ENCODE results near the gene ARFIP2. TPM values are rescaled to one million over a fixed set of nuclear protein-coding genes. Genes with fewer than 3 reads are reported as not detected.

ARFIP2 gene
- polyA plus RNA-seq (2013, experiment 1 of 2), result 47.6 TPM
- polyA plus RNA-seq (2013, experiment 2 of 2), result 46.2 TPM

- Histone ChIP-seq H3K23ac (ENCODE audit: low read length in 2 of 2) (peak within 1 kb of the TSS in 1 of 2 experiments; percentile 61), H3K4me3 (ENCODE audit: insufficient read depth in 1 of 2, low read depth in 1 of 2, low read length in 2 of 2) (peak within 1 kb of the TSS; percentile 84 to 96), H2BK5ac (ENCODE audit: low read depth, low read length, poor library complexity, severe bottlenecking) (no peak within 1 kb of the TSS), H2AK5ac (ENCODE audit: low read length, severe bottlenecking) (peak within 1 kb of the TSS; percentile 89), H4K91ac (ENCODE audit: low read length) (peak within 1 kb of the TSS; percentile 95), H2AFZ (ENCODE audit: low read depth, low read length) (peak within 1 kb of the TSS; percentile 36), H3K9me3 (ENCODE audit: control insufficient read depth, low read length) (no peaks in the 10 kb centered on the region), H2BK15ac (ENCODE audit: low read depth, poor library complexity, severe bottlenecking) (peak within 1 kb of the TSS; percentile 65), H4K8ac (ENCODE audit: low read length) (peak within 1 kb of the TSS; percentile 76), H3K79me1 (replicated peaks; ENCODE audit: low read length, poor library complexity, severe bottlenecking) (peaks cover 40% of the 10 kb centered on the region), H2BK12ac (ENCODE audit: low read length in 2 of 2) (peak within 1 kb of the TSS; percentile 14 to 34), H3K27ac (ENCODE audit: low read length, poor library complexity, severe bottlenecking) (peak within 1 kb of the TSS; percentile 79), H3K27me3 (ENCODE audit: control insufficient read depth in 1 of 2, insufficient read depth in 1 of 2, low read length in 2 of 2) (no peaks in the 10 kb centered on the region), H3K9ac (ENCODE audit: low read length) (peak within 1 kb of the TSS; percentile 96), H3K14ac (ENCODE audit: low read length in 2 of 2) (peak within 1 kb of the TSS in 1 of 2 experiments; percentile 98), H2BK120ac (ENCODE audit: low read depth, low read length) (peak within 1 kb of the TSS; percentile 35), H3K4me1 (ENCODE audit: control insufficient read depth, insufficient read depth, low read depth, low read length) (peaks cover 13% of the 10 kb centered on the region), H3K18ac (ENCODE audit: low read depth in 1 of 2, low read length in 2 of 2) (peak within 1 kb of the TSS; percentile 88 to 92), H3K4me2 (ENCODE audit: low read length, poor library complexity, severe bottlenecking) (peak within 1 kb of the TSS; percentile 92), H3K4ac (ENCODE audit: low read depth in 1 of 2, low read length in 2 of 2) (peak within 1 kb of the TSS; percentile 55 to 94), H3K36me3 (ENCODE audit: control insufficient read depth in 1 of 2, insufficient read depth in 2 of 2, low read depth in 1 of 2, low read length in 2 of 2) (peaks cover 40 to 79% of the 10 kb centered on the region in 2 experiments)
- DNase-seq, result peak; percentile 99
- under 1% methylated on average over 59 of the region's 66 CpGs for WGBS
These were observed at the start of gene ARFIP2, which contains the start of gene TIMM10B for GRCh38 chr11:6481012-6481923. TSS of gene ARFIP2 (minus strand) at chr11:6481331. CDS start at chr11:6480421, 910 bp downstream. TSS of gene TIMM10B (plus strand) at chr11:6481501. CDS start at chr11:6481517, 16 bp downstream.

- Histone ChIP-seq H3K4me3 (ENCODE audit: insufficient read depth in 1 of 2, low read depth in 1 of 2, low read length in 2 of 2) (no peak overlapping the region), H3K27ac (ENCODE audit: low read length, poor library complexity, severe bottlenecking) (no peak overlapping the region), H3K9ac (ENCODE audit: low read length) (peak overlapping the region; percentile 32), H3K4me1 (ENCODE audit: control insufficient read depth, insufficient read depth, low read depth, low read length) (no peaks in the 10 kb centered on the region), H2BK5ac (ENCODE audit: low read depth, low read length, poor library complexity, severe bottlenecking) (no peak overlapping the region), H3K14ac (ENCODE audit: low read length in 2 of 2) (no peak overlapping the region), H2BK15ac (ENCODE audit: low read depth, poor library complexity, severe bottlenecking) (no peak overlapping the region), H3K4ac (ENCODE audit: low read depth in 1 of 2, low read length in 2 of 2) (no peak overlapping the region), H2BK120ac (ENCODE audit: low read depth, low read length) (no peak overlapping the region), H2AFZ (ENCODE audit: low read depth, low read length) (no peak overlapping the region), H4K8ac (ENCODE audit: low read length) (no peak overlapping the region), H3K4me2 (ENCODE audit: low read length, poor library complexity, severe bottlenecking) (no peak overlapping the region), H3K36me3 (ENCODE audit: control insufficient read depth in 1 of 2, insufficient read depth in 2 of 2, low read depth in 1 of 2, low read length in 2 of 2) (peaks cover 24 to 52% of the 10 kb centered on the region in 2 experiments), H3K79me1 (replicated peaks; ENCODE audit: low read length, poor library complexity, severe bottlenecking) (no peaks in the 10 kb centered on the region), H3K18ac (ENCODE audit: low read depth in 1 of 2, low read length in 2 of 2) (no peak overlapping the region), H2AK5ac (ENCODE audit: low read length, severe bottlenecking) (no peak overlapping the region), H3K23ac (ENCODE audit: low read length in 2 of 2) (no peak overlapping the region), H4K91ac (ENCODE audit: low read length) (no peak overlapping the region), H3K9me3 (ENCODE audit: control insufficient read depth, low read length) (no peaks in the 10 kb centered on the region), H3K27me3 (ENCODE audit: control insufficient read depth in 1 of 2, insufficient read depth in 1 of 2, low read length in 2 of 2) (no peaks in the 10 kb centered on the region), H2BK12ac (ENCODE audit: low read length in 2 of 2) (no peak overlapping the region)
- 97% methylated on average over 2 of the region's 2 CpGs for WGBS
- no peak for DNase-seq
These were observed 49.7 kb upstream of the ARFIP2 start for GRCh38 chr11:6530848-6531247.

- Histone ChIP-seq H3K27ac (ENCODE audit: low read length, poor library complexity, severe bottlenecking) (no peak overlapping the region), H3K23ac (ENCODE audit: low read length in 2 of 2) (no peak overlapping the region), H3K4me1 (ENCODE audit: control insufficient read depth, insufficient read depth, low read depth, low read length) (no peaks in the 10 kb centered on the region), H2BK12ac (ENCODE audit: low read length in 2 of 2) (no peak overlapping the region), H2AK5ac (ENCODE audit: low read length, severe bottlenecking) (no peak overlapping the region), H2AFZ (ENCODE audit: low read depth, low read length) (no peak overlapping the region), H3K27me3 (ENCODE audit: control insufficient read depth in 1 of 2, insufficient read depth in 1 of 2, low read length in 2 of 2) (no peaks in the 10 kb centered on the region), H3K4ac (ENCODE audit: low read depth in 1 of 2, low read length in 2 of 2) (no peak overlapping the region), H4K91ac (ENCODE audit: low read length) (no peak overlapping the region), H3K4me3 (ENCODE audit: insufficient read depth in 1 of 2, low read depth in 1 of 2, low read length in 2 of 2) (no peak overlapping the region), H2BK5ac (ENCODE audit: low read depth, low read length, poor library complexity, severe bottlenecking) (no peak overlapping the region), H3K79me1 (replicated peaks; ENCODE audit: low read length, poor library complexity, severe bottlenecking) (no peaks in the 10 kb centered on the region), H3K9ac (ENCODE audit: low read length) (no peak overlapping the region), H4K8ac (ENCODE audit: low read length) (no peak overlapping the region), H3K36me3 (ENCODE audit: control insufficient read depth in 1 of 2, insufficient read depth in 2 of 2, low read depth in 1 of 2, low read length in 2 of 2) (peaks cover 21 to 54% of the 10 kb centered on the region in 2 experiments), H3K4me2 (ENCODE audit: low read length, poor library complexity, severe bottlenecking) (no peak overlapping the region), H3K14ac (ENCODE audit: low read length in 2 of 2) (no peak overlapping the region), H2BK120ac (ENCODE audit: low read depth, low read length) (no peak overlapping the region), H3K9me3 (ENCODE audit: control insufficient read depth, low read length) (no peaks in the 10 kb centered on the region), H2BK15ac (ENCODE audit: low read depth, poor library complexity, severe bottlenecking) (no peak overlapping the region), H3K18ac (ENCODE audit: low read depth in 1 of 2, low read length in 2 of 2) (no peak overlapping the region)
- DNase-seq, result no peak
- WGBS, result 89% methylated on average over 1 of the region's 2 CpGs
These were observed 48.1 kb upstream of the ARFIP2 start for GRCh38 chr11:6529266-6529665.

GRCh38 chr11:6526411-6527135 is 45.4 kb upstream of the ARFIP2 start:
- Histone ChIP-seq H3K79me1 (replicated peaks; ENCODE audit: low read length, poor library complexity, severe bottlenecking) (no peaks in the 10 kb centered on the region), H2AK5ac (ENCODE audit: low read length, severe bottlenecking) (no peak overlapping the region), H4K91ac (ENCODE audit: low read length) (no peak overlapping the region), H4K8ac (ENCODE audit: low read length) (no peak overlapping the region), H3K9ac (ENCODE audit: low read length) (peak overlapping the region; percentile 56), H3K9me3 (ENCODE audit: control insufficient read depth, low read length) (no peaks in the 10 kb centered on the region), H3K18ac (ENCODE audit: low read depth in 1 of 2, low read length in 2 of 2) (no peak overlapping the region), H2BK15ac (ENCODE audit: low read depth, poor library complexity, severe bottlenecking) (no peak overlapping the region), H3K4me2 (ENCODE audit: low read length, poor library complexity, severe bottlenecking) (no peak overlapping the region), H3K4me3 (ENCODE audit: insufficient read depth in 1 of 2, low read depth in 1 of 2, low read length in 2 of 2) (no peak overlapping the region), H2AFZ (ENCODE audit: low read depth, low read length) (no peak overlapping the region), H3K23ac (ENCODE audit: low read length in 2 of 2) (no peak overlapping the region), H3K4ac (ENCODE audit: low read depth in 1 of 2, low read length in 2 of 2) (no peak overlapping the region), H3K14ac (ENCODE audit: low read length in 2 of 2) (no peak overlapping the region), H2BK5ac (ENCODE audit: low read depth, low read length, poor library complexity, severe bottlenecking) (no peak overlapping the region), H3K4me1 (ENCODE audit: control insufficient read depth, insufficient read depth, low read depth, low read length) (no peaks in the 10 kb centered on the region), H3K27ac (ENCODE audit: low read length, poor library complexity, severe bottlenecking) (no peak overlapping the region), H3K27me3 (ENCODE audit: control insufficient read depth in 1 of 2, insufficient read depth in 1 of 2, low read length in 2 of 2) (no peaks in the 10 kb centered on the region), H3K36me3 (ENCODE audit: control insufficient read depth in 1 of 2, insufficient read depth in 2 of 2, low read depth in 1 of 2, low read length in 2 of 2) (peaks cover 10 to 35% of the 10 kb centered on the region in 2 experiments), H2BK12ac (ENCODE audit: low read length in 2 of 2) (no peak overlapping the region), H2BK120ac (ENCODE audit: low read depth, low read length) (no peak overlapping the region)
- WGBS, result 92% methylated on average over 2 of the region's 3 CpGs
- no peak for DNase-seq
